NCI-H226 (cell line): Measurements from ENCODE around the gene AEBP1.

ENCODE experiments used
- DNase-seq: peaks from one replicate; pipeline ENCODE4 v3.0.0-alpha.2; 2015

Gene AEBP1

GRCh38 chr7:44144968-44145478 lies 40.9 kb downstream of the AEBP1 start:
- DNase-seq: no peak

GRCh38 chr7:44145479-44145968 lies 41.4 kb downstream of the AEBP1 start:
- no peak for DNase-seq

GRCh38 chr7:44145969-44146911 lies 42.1 kb downstream of the AEBP1 start:
- DNase-seq: peak; percentile 40

- no peak for DNase-seq
These were observed 43.2 kb downstream of the AEBP1 start for GRCh38 chr7:44147026-44147991.

- no peak for DNase-seq
These were observed 44.0 kb downstream of the AEBP1 start for GRCh38 chr7:44148166-44148565.

GRCh38 chr7:44148961-44149536 lies 44.9 kb downstream of the AEBP1 start:
- no peak for DNase-seq

- DNase-seq: no peak
These were observed 45.7 kb downstream of the AEBP1 start for GRCh38 chr7:44149571-44150465.

- DNase-seq: no peak
These were observed 46.3 kb downstream of the AEBP1 start for GRCh38 chr7:44150466-44150832.

- DNase-seq: no peak
These were observed 47.1 kb downstream of the AEBP1 start for GRCh38 chr7:44150966-44151941.

GRCh38 chr7:44151956-44152355 lies 47.8 kb downstream of the AEBP1 start:
- no peak for DNase-seq

- DNase-seq: no peak
These were observed 49.1 kb downstream of the AEBP1 start for GRCh38 chr7:44152971-44153947.

- DNase-seq: no peak
These were observed 49.8 kb downstream of the AEBP1 start for GRCh38 chr7:44153948-44154335.

GRCh38 chr7:44154703-44155102 lies 50.6 kb downstream of the AEBP1 start:
- no peak for DNase-seq

GRCh38 chr7:44155191-44156185 lies 51.3 kb downstream of the AEBP1 start:
- no peak for DNase-seq

- DNase-seq: no peak
These were observed 52.4 kb downstream of the AEBP1 start for GRCh38 chr7:44156453-44157010.

GRCh38 chr7:44157116-44158080 lies 53.3 kb downstream of the AEBP1 start:
- DNase-seq: no peak
